Stimulated activated naive CD8-positive, alpha-beta T cell treated with anti-CD3 and anti-CD28 coated beads, Interleukin-15, Interleukin-2, amounts not matched to agents 100 ng/mL and 50 ng/mL, for 24 hours (primary cell): ENCODE data around the gene MATK.
"Not testable (repeated sequence)": the region's sequence is repeated elsewhere in the genome, so short reads cannot be mapped to it uniquely, and the experiment has no call there.

Source experiments
- H3K27ac Mint-ChIP-seq: one replicate; pipeline ENCODE4 v1.8.0; 2021; ENCODE audit warnings: mild to moderate bottlenecking, mixed read lengths
- H3K27me3 Mint-ChIP-seq: one replicate; pipeline ENCODE4 v1.8.0; 2021; ENCODE audit warnings: mixed read lengths
- H3K36me3 Mint-ChIP-seq: one replicate; pipeline ENCODE4 v1.8.0; 2021; ENCODE audit warnings: low read depth, mixed read lengths
- H3K4me1 Mint-ChIP-seq: one replicate; pipeline ENCODE4 v1.8.0; 2021; ENCODE audit warnings: low read depth, mixed read lengths
- H3K4me3 Mint-ChIP-seq: one replicate; pipeline ENCODE4 v1.8.0; 2021; ENCODE audit warnings: mild to moderate bottlenecking, mixed read lengths
- H3K9me3 Mint-ChIP-seq: one replicate; pipeline ENCODE4 v1.8.0; 2021; ENCODE audit warnings: mixed read lengths

Gene MATK

DNA sequence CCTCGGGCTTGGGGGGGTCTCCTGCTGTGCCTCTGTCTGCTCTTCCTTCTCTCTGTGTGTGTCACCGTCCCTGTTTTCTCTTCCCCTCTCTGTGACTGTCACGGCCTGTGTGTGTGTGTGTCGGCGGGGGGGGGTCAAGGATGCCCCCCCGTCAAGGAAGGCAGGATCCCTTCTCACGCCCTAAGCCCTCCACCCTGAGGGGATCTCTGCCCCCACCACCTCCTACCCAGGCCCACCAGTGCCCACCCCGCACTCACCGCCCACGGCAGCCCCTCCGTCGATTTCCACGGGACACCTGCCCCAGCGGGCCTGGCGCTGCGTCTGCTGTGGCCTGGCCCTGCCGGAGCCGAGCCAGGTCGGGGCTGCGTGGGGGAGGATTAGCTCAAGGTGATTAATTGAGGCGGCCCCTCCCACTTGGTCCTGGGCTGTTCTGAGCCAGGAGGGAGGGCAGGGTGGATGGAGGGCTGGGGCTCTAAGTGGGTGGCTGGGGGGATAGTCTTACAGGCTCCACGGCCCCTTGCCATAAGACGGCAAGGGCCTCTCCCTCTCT lies 14.2 kb downstream of the MATK start, which contains the start of gene RAX2:
Gene RAX2, minus strand, starts transcription at position 323 of the 550 bp plus-strand sequence. CDS start 486 bp downstream, outside the sequence.
- H3K36me3 Mint-ChIP-seq, result no peaks in the 10 kb centered on the region
- H3K27ac Mint-ChIP-seq, result no peak within 1 kb of the TSS
- H3K4me1 Mint-ChIP-seq, result no peaks in the 10 kb centered on the region
- H3K9me3 Mint-ChIP-seq, result no peaks in the 10 kb centered on the region
- H3K27me3 Mint-ChIP-seq, result no peaks in the 10 kb centered on the region
- H3K4me3 Mint-ChIP-seq, result no peak within 1 kb of the TSS

DNA sequence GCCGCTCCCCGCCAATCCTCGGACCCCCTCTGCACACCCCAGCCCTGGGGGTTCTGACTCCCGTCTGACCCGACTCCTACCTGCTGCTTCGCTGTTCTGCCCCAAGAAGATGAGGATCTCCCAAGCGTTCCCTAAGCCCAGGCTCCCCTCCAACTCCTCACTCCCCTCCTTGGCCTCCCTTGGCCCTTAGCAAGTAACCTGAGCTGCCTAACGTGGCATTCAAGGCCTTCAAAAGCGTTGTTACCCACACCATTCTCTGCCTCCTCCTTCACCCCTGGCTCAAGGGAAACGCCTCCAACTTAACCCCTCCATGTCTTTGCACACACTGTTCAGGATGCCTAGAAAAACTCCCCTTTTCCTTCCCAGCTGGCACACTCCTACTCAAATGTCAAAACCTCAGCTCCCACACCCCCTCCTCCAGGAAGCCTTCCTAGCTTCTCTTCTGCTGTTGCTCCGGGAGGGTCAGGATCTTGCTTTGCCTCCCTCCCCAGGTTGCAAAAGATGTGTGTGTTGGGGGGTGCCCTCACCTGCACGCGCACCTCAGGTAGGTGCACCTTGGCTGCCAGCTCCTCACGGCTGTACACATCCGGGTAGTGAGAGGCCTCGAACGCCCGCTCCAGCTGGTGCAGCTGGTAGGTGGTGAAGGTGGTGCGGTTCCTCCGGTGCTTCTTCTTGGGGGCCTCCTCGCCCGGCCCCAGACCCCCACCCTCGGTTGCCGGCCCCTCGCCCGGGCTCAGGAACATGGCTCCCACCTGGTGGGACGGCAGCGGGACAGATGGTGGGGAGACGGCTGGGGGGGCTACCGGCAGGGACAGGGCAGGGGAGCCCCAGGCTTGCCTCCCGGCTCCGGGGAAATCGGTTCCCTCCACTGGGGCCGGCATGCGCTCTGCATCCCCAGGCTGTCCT lies 14.9 kb downstream of the MATK start:
- Mint-ChIP-seq H3K9me3 (no peaks in the 10 kb centered on the region), H3K27me3 (no peaks in the 10 kb centered on the region), H3K36me3 (peaks cover 7% of the 10 kb centered on the region), H3K27ac (no peak overlapping the region), H3K4me1 (peaks cover 5% of the 10 kb centered on the region), H3K4me3 (no peak overlapping the region)

DNA sequence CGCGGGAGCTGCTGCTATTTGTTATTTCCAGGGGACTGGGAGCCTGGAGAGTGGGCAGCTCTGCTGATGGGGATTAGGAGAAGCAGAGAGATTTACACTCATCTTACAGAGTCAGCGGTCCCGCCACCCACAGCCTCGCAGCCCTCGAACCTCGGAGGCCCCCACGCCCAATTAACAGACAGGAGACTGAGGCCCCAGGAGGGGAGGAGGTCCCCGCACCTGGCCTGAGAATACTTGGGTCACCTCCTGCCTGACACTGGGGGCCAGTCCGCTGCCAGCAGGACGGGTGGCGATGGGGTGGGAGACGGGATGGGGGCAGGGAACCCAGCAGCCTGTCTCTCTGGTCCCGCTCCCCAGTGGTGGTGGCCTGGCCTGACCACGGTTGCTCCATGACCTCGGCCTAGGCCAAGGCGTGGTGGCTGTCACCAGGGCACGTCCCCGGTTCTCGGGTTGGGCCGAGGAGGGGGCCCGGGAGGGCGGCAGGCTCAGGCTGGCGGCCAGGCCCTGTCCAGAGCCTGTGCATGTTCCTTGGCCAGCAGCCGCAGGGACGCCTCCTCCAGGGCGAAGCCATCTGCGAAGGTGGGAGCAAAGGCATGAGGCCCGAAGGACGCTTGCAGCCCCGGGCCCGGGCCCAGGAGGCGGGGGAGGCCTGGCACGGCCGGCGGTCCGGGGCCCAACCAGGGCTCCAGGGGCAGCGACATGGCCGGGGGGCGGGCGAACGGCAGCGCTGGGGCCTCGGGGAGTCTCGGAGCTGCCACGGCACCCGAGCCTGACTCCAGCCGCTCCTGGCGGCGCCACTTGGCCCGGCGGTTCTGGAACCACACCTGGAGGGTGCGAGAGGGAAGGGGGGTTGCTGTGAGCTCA lies 15.8 kb downstream of the MATK start:
- Mint-ChIP-seq H3K4me3 (no peak overlapping the region), H3K4me1 (peaks cover 7% of the 10 kb centered on the region), H3K36me3 (peaks cover 8% of the 10 kb centered on the region), H3K27ac (no peak overlapping the region), H3K27me3 (no peaks in the 10 kb centered on the region), H3K9me3 (no peaks in the 10 kb centered on the region)

DNA sequence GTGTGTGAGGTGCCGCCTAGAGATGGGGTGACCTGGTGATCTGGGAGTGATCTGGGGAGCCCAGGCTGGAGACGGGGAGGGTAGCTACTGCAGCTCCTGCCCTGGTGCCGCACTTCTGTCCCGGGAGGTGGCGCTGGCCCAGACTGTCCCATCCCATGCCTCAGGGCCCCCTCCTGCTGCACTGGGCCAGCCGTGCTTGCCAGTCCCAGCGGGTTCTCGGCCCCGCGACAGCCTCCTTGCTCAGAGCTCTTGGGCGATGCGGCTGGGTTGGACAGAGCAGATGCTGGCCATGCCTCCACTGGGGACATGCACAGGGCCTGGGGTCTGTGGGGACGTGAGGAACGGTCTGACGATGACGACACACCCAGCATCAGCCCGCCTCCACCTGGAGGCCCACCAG lies 16.7 kb downstream of the MATK start:
- Mint-ChIP-seq H3K4me1 (peaks cover 7% of the 10 kb centered on the region), H3K27me3 (no peaks in the 10 kb centered on the region), H3K9me3 (no peaks in the 10 kb centered on the region), H3K4me3 (no peak overlapping the region), H3K27ac (no peak overlapping the region), H3K36me3 (peaks cover 8% of the 10 kb centered on the region)

DNA sequence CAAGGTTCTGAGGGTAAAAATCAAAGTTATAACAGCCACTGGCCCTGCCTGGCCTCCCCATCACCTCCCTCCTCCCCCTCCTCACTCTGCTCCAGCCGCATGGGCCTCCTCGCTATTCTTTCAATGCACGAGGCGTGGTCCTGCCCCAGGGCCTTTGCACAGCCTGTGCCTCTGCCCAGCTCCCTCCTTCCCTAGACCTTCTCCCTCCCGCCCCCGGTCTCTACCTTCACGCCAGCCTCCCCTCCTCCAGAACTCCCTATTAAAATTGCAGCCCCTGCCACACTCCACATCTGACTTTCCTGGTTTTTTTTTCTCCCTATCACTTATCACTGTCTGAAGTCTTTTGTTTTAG lies 17.5 kb downstream of the MATK start:
- Mint-ChIP-seq H3K9me3 (no peaks in the 10 kb centered on the region), H3K4me3 (no peak overlapping the region), H3K36me3 (peaks cover 8% of the 10 kb centered on the region), H3K27me3 (no peaks in the 10 kb centered on the region), H3K4me1 (peaks cover 7% of the 10 kb centered on the region), H3K27ac (no peak overlapping the region)

DNA sequence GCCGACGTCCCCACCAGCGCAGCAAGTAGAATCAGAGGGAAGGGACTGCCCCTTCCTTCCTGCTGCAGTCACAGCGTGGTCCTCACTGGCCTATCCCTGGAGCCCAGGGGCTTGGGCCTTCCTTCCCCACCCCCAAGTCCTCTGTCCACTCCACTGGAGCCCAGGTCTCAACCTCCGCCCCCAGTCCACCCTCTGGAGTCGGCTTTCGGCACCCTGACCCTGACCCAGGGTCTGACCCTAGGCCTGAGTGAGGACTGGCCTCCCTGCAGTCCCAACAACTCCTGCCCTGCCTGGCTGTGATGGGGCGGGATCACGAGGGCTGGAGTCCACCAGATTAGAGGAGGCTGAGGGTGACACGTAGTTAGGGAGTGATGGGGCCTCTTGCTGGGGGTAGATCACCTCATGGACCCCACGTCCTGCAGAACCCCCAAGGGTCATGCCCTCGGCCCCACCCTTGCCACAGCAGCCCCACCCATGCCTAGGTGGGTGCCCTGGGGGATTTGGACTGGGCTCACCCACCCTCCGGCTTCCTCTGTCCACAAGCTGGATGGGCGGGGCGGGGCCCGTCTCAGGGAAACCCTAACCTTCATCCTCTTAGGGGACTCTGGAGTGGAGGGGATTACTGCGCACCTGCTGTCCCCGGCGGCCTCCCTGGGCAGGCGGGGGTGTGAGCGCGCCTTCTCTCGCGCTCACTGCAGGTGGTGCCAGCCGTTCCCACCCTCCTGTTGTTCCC lies 18.0 kb downstream of the MATK start:
- Mint-ChIP-seq H3K4me3 (no peak overlapping the region), H3K9me3 (no peaks in the 10 kb centered on the region), H3K27ac (no peak overlapping the region), H3K27me3 (no peaks in the 10 kb centered on the region), H3K4me1 (peaks cover 9% of the 10 kb centered on the region), H3K36me3 (peaks cover 10% of the 10 kb centered on the region)

DNA sequence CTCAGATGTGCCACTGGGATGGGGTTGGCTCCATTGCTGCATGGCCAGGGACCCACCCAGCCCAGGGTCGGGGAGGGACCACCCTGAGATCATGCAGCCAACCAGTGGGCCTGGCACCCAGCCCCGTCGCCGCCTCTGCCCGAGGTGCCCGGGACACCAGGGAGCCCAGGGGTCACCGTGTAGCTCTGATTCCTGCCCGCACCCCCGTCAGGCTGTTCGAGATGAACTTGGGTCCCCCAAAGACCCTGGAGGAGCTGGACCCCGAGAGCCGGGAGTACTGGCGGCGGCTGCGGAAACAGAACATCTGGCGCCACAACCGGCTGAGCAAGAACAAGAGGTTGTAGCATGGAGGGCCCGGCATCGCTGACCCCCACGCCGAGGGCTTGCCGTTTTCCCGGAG lies 19.1 kb downstream of the MATK start:
- peaks cover 19% of the 10 kb centered on the region for H3K4me1 Mint-ChIP-seq
- H3K9me3 Mint-ChIP-seq, result no peaks in the 10 kb centered on the region
- no peak overlapping the region for H3K4me3 Mint-ChIP-seq
- H3K27ac Mint-ChIP-seq, result peak overlapping the region; percentile 61
- peaks cover 3% of the 10 kb centered on the region for H3K27me3 Mint-ChIP-seq
- peaks cover 17% of the 10 kb centered on the region for H3K36me3 Mint-ChIP-seq

DNA sequence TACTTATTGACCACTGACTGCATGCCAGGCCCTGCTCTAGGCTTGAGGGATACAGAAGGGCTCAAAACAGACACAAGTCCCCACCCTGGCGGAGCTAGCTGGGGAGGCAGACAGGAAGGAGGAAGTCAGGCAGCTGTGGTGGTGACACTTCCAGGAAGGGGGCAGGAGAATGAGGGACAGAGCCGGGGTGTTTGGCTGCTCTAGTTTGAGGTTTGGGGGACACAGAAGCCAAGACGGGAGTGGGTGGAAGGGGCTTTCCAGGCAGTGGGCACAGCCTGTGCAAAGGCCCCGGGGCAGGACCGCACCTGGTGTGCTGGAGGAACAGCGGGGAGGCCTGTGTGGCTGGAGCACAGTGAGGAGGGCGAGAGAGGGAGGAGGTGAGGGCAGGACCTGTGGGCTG lies 19.7 kb downstream of the MATK start:
- H3K9me3 Mint-ChIP-seq, result no peaks in the 10 kb centered on the region
- no peak overlapping the region for H3K4me3 Mint-ChIP-seq
- peaks cover 17% of the 10 kb centered on the region for H3K36me3 Mint-ChIP-seq
- peaks cover 3% of the 10 kb centered on the region for H3K27me3 Mint-ChIP-seq
- H3K27ac Mint-ChIP-seq, result peak overlapping the region; percentile 61
- H3K4me1 Mint-ChIP-seq, result peaks cover 24% of the 10 kb centered on the region

DNA sequence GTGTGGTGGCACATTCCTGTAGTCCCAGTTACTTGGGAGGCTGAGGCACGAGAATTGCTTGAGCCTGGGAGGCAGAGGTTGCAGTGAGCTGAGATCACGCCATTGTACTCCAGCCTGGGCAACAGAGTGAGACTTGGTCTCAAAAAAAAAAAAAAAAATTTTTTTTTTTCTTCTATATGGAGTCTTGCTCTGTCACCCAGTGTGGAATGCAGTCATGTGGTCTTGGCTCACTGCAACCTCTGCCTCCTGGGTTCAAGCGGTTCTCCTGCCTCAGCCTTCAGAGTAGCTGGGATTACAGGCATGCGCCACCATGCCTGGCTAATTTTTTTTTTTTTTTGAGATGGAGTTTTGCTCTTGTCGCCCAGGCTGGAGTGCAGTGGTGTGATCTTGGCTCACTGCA lies 20.4 kb downstream of the MATK start:
- not testable (repeated sequence) for H3K27ac Mint-ChIP-seq, H3K27me3 Mint-ChIP-seq, H3K4me3 Mint-ChIP-seq, H3K9me3 Mint-ChIP-seq
- Mint-ChIP-seq H3K36me3 (peaks cover 17% of the 10 kb centered on the region), H3K4me1 (peaks cover 32% of the 10 kb centered on the region)

DNA sequence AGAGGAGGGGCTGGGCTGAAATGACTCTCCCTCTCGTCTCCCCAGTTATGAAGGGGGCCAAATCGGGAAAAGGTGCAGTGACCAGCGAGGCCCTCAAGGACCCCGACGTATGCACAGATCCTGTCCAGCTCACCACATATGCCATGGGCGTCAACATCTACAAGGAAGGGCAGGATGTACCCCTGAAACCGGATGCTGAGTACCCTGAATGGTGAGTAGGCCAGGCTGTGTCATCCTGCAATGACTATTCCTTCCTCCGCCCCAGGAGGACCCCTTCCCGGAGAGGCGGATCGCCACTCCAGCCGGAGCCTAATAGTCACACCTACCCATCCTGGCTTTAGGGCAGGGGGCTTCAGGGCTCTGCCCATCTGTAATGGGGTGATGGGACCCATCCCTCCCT lies 21.1 kb downstream of the MATK start:
- peaks cover 35% of the 10 kb centered on the region for H3K4me1 Mint-ChIP-seq
- no peak overlapping the region for H3K4me3 Mint-ChIP-seq
- H3K27me3 Mint-ChIP-seq, result peaks cover 3% of the 10 kb centered on the region

DNA sequence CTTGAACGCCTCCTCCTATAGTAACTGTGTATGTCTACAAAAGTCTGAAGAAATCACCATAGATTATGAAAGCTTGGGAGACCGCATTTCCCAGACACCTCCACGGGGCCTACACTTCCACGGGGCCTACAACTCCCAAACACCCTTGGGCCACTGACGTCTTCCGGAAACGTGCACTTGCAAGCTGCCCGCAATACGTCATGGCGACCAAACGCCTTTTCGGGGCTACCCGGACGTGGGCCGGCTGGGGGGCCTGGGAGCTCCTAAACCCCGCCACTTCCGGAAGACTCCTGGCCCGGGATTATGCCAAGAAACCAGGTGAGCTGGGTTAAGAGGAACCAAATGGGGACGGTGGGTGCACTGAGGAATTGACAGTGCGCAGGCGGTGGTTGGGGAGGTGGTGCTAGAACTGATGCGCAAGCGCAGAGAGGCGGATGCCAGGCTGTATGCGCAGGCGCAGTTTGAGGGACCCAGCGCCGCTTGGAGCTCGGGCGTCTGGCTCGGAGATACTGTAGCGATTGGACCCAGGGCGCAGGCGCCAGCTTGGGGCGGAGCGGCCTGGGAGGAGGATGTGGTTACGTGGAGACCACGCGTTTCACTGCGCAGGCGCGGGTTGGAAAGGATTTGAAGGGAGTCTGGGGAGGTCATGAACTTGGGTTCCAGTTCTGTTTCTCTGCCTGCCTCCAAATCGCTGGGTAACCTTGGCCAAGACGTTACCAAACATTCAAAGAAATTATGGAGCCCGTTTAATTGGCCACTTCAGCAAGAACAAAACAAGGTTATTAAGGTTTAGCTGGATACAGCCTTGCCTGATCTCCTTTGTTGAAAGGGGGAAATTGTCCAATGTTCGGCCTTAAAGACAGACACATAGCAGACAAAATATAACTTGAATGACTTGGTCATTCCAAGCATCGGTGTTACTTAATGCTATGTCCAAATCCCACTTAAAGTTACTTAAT lies 23.4 kb downstream of the MATK start, which contains the start of gene MRPL54:
Gene MRPL54, plus strand, starts transcription at position 182 of the 959 bp plus-strand sequence. Its CDS starts 19 bp downstream, at position 201.
- Mint-ChIP-seq H3K27ac (peak within 1 kb of the TSS; percentile 99), H3K4me1 (peaks cover 47% of the 10 kb centered on the region), H3K36me3 (peaks cover 21% of the 10 kb centered on the region), H3K4me3 (peak within 1 kb of the TSS; percentile 96), H3K27me3 (peaks cover 3% of the 10 kb centered on the region), H3K9me3 (no peaks in the 10 kb centered on the region)

More for the DNA sequence above, 21.1 kb downstream of the MATK start:
- H3K27ac Mint-ChIP-seq, result no peak overlapping the region
- peaks cover 17% of the 10 kb centered on the region for H3K36me3 Mint-ChIP-seq
- H3K9me3 Mint-ChIP-seq, result no peaks in the 10 kb centered on the region

DNA sequence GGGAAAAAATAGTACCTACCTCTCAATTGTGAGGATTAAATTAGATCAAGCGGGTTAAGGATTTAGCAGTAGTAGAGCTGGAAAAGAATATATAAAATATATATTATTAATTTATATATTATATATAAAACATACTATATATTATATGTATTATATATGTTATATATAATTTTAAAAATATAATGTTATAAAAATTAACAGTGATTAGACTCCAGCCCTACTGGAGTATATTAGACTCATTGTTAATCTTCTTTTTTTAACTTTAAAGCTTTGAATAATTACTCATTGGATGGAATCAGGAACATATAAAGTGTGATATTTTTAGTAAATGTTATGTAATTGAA lies 24.1 kb downstream of the MATK start:
- Mint-ChIP-seq H3K27me3 (peaks cover 3% of the 10 kb centered on the region), H3K27ac (peak overlapping the region; percentile 99), H3K4me3 (peak overlapping the region; percentile 96), H3K4me1 (peaks cover 47% of the 10 kb centered on the region), H3K36me3 (peaks cover 21% of the 10 kb centered on the region), H3K9me3 (no peaks in the 10 kb centered on the region)

DNA sequence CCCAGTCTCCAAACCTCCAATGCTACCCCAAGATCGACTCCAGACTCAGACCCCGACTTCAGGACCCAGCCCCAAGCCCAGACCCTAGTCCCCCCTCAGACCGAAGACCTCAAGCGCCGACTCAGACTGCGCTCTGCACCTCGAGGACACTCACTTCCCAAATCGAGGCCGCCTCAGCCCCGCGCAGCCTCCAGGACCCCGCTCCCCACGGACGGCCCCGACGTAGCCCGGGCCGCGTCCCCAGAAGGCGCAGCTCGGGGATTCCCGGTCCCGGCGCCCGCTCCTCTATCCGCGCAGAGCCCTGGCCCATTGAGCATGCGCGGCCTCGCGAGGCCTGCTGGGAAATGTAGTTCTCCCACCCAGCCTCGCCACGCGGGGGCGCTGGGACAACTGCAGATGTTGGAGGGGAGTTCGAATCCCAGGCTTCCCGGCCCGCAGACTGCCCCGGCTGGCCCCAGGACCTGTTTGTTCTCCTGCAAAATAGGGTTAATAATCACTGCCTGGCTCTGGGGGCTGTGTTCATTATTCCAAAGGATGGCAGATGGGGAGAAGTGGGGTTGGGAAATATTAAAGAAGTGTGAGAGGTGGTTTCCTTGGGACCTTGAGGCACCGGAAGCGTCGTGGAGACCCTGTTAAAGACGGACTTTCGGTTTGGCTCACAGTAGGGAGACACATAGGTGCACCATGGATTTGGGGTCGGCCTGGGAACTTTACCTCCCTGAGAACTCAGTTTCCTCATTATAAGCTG lies 24.6 kb downstream of the MATK start, which contains the start of gene APBA3:
Gene APBA3, minus strand, starts transcription at position 311 of the 748 bp plus-strand sequence. CDS start 1,428 bp downstream, outside the sequence.
- peak within 1 kb of the TSS; percentile 99 for H3K27ac Mint-ChIP-seq
- peaks cover 21% of the 10 kb centered on the region for H3K36me3 Mint-ChIP-seq
- peaks cover 45% of the 10 kb centered on the region for H3K4me1 Mint-ChIP-seq
- no peaks in the 10 kb centered on the region for H3K9me3 Mint-ChIP-seq
- H3K27me3 Mint-ChIP-seq, result peaks cover 3% of the 10 kb centered on the region
- peak within 1 kb of the TSS; percentile 96 for H3K4me3 Mint-ChIP-seq
